Hindlimb muscle (tissue), 1 donor: Measurements from ENCODE around the gene TMEM132C. TPM values are rescaled to one million over a fixed set of nuclear protein-coding genes. Genes with fewer than 3 reads are reported as not detected.
"Not testable (repeated sequence)": the region's sequence is repeated elsewhere in the genome, so short reads cannot be mapped to it uniquely, and the experiment has no call there.

Experiments
- DNase-seq: peaks from one replicate; pipeline ENCODE4 v3.0.0-alpha.2; 2013
- polyA plus RNA-seq: library from polyadenylated mRNA; unstranded; fragments of 120-200 nt; gene quantifications from one replicate; pipeline ENCODE4 v1.2.1, GENCODE V29; 2013; ENCODE audit not compliant: insufficient read length

The TMEM132C gene
- polyA plus RNA-seq, result 2.1 TPM

DNA sequence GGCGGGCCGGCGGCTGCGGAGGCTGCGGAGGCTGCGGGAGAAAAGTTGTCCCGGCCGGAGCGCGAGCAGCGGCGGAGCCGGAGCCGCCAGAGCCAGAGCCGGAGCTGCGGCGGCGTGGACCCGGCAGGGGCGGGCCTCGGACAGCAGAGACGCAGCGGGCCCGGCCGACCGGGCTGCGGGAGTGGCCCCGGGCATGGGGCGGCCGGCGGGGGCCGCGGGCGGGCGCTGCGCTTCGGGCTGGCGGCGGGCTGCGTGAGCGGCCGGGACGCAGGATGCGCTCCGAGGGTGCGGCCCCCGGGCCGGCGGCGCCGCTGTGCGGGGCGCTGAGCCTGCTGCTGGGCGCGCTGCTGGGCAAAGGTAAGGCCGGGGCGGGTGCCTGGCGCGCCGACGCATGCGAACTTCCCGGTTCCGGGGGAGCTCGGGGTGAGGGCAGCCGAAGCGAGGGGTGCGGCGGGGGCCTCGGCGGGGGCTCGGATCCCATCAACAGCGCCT, at the start of gene TMEM132C:
Gene TMEM132C, plus strand, starts transcription at position 40 of the 492 bp plus-strand sequence. Its CDS starts 233 bp downstream, at position 273.
- no peak for DNase-seq

DNA sequence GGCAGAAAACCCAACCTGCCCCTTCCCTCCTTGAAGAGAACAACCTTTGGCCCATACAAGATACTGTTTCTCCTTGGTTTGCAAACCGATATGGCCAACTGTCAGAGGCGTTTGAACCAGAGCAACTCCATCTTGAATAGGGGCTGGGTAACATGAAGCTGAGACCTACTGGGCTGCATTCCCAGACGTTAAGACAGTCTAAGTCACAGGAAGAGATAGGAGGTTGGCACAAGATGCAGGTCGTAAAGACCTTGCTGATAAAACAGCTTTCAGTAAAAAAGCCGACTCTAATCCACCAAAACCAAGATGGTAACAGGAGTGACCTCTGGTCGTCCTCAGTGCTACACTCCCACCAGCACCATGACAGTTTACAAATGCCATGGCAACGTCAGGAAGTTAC, 42.7 kb upstream of the TMEM132C start:
- DNase-seq, result no peak

DNA sequence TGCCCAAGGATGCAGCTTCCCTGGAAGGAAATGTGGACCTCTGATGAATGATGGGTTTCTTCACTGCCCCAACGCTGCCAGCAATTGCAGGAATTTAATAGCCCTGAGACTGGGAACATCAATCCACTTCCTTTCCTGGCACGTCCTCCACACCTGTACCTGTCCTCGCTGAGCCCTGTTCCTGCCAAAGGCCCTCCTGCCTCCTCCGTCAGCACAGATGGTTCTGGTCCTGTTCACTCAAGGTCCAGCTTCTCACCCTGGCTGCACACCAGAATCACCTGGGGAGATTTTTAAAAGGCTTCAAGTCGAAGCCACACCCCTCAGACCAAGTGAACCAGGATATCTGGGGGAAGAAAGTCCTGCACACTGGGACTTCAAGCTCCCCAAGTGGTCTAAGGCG, 38.4 kb upstream of the TMEM132C start:
- no peak for DNase-seq

DNA sequence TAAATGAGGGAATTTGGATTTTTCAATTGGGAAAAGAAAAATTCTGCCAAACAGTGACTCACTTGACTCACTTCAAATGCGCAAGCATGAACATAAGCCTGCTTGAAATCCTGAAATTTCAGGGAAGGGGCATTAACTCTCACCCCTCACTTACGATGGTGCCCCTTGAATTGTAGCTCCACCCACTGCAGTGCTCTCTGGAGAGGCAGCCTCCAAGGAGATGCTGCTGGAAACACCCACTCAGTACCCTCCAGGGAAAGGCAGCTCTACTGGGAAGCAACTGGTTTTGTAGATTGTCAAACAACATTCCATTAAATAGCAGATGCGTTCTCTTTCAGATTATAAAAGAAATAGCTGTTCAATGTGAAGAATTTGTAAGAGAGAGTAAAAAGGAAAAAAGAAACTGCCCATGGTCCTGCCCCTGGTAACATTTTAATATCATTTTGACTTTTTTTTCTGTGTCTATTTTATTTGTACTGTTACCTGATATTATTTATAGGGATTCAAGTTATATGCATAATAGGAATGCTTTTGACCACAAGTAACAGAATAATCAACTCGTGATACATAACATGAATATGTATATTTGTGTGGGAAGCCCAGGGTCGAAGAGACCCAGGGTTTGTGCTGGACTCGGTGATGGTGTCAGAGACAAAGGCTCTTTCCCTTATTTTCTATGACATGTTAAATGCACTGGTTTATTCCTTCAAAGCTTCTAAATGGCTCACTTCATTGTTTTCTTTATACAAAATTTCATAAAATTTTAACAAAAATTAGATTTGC, 31.1 kb upstream of the TMEM132C start:
- no peak for DNase-seq

DNA sequence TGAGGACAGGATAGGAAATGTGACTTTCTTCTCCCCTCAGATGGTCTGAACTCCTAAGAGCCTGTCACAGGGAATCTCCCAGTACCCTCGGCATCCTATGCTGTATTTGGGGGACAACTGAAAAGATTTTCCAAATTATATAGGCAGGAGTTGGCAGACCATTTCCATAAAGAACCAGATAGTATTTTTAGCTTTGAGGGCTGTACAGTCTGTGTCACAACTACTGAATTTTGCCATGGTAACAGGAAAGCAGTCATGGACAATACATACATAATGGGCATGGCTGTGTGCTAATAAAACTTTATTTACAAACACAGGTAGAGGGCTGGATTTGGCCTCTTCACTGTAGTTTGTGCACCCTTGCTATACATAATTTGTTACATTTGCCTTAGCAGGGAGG, 30.4 kb upstream of the TMEM132C start:
- DNase-seq, result no peak

DNA sequence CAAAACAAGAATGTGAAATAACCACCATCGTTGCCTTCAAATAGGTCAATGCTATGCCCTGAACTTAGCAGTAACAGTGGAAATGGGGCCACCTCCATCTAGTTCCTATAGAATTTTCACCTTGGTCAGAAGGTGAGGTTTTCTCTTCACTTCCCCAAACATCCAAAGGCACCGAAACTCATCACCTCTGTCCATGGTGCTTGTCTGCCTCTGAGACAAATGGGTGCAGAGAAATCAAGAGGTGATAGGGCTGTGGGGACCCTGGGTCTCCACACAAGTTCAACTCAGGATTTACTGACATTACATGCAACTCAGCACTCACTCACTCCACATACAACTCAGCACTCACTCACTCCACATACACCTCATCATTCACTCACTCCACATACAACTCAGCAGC, 26.2 kb upstream of the TMEM132C start:
- no peak for DNase-seq

DNA sequence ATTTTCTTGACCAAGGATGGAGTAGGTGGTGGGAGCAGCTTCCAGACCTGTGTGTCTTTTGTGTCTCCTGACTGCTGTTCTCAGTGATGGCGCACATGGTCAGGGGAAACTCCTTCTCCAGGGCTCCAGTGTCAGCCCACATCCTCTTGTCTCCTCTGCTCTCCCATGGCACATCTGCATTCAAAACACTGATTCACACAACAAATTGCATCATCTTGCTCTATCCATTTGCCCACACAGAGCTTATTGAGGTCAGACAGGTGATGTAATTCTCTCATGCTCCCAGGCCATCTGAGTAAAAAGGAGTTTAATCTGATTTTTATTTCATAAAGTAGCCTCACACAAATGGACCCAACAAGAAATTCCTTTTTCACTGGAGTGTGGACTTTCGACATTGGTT, 21.8 kb upstream of the TMEM132C start:
- DNase-seq, result no peak

DNA sequence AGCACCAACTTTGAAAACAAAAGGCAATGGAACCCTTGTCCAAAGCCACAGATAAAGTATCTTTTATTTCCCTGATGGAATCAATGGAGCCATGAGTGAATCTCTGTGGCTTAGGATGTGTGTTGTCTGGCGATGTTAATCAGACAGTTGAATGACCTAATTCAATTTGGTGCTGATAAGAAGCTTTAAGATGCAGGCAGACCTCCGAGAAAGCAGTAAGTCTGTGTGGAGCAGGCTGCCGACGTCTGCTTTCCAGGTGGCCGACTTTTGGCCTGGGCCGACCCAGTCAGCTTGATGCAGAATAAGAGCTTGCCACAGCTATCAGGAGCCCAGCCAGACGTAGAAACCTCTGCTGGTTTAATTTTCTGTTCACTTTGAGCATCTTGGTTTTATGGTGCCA, 21.1 kb upstream of the TMEM132C start:
- DNase-seq, result no peak

DNA sequence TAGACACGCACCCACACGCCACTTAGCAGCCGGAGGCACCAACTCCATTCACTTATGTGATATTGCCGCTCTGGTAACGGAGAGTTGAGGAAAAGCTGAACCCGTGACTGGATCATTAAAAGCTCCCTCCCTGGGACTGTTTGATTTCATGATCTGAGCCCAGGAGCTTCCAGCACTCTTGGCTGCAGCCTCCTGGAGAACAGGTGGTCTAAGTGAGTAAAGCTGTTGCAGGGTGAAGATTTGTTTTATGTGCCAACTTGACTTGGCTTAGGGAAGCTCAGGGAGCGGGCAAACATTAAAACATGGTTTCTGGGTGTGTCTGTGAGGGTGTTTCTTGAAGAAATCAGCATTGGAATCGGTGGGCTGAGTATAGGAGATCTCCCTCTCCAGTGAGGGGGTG, 16.9 kb upstream of the TMEM132C start:
- DNase-seq, result no peak

DNA sequence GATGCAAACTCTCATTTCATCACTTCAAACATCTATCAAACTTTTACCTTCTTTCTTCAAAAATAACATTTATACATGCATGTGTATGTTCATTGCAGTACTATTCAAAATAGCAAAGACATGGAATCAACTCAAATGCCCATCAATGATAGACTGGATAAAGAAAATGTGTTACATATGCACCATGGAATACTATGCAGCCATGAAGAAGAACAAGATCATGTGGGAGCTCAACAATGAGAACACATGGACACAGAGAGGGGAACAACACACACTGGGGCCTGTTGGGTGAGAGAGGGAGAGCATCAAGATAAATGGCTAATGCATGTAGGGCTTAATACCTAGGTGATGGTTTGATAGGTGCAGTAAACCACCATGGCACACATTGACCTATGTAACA, 13.1 kb upstream of the TMEM132C start:
- DNase-seq, result not testable (repeated sequence)

DNA sequence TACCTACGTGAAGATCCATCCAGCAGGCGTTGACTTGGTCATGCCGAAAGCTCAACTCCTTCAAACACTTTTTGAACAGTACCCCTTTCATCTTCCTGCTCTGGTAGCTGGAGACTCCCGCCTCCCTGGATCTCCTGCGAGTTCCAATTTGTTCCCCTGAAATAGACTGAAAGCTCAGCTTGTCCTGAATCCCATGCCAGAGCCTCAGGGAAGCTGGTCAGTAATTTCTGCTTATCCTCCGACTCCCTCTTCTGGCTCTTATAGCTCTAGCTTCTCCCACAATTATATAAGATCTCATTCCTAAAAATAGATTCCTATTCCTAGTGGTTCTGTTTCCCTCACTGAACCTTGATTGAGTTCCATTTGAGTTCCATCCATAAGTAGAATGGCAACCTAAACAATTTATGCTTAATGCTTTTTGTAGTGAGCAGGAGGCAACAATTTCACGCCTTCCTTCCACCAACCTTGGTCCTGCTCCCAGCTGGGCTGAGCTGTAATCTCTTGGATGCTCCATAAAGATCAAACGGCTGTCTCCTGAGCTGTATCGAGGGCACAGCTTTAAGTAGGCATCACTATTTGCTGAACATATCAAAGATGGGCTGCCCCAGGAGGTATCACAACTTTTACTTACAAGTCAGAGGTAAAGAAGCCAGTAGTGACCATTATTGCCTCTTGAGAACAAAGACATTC, 8.0 kb upstream of the TMEM132C start:
- DNase-seq, result no peak

DNA sequence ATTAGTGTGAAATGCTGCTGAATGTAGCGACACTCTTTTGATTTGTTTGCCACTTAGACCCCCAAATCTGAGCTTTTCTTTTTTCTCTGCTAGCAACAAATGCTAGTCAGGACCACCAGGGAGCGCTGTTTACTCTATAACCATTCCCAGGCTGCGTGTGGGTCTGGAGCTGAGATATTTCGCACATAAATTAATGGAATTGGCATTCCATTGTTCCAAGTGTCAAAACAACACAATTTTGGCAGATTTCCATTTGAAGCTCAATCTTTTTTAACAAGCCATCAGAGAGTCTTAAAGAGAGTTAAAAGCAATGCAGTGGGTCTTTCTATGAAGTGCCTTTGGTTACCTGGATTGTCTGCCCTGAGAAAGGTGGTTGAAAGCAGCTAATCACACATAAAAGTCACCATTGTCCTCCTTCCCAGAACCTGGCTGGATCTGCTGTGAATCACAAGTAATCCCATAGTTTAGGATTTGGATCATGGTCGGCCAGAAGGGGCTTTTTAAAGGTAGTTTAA, 7.4 kb upstream of the TMEM132C start:
- DNase-seq, result no peak

DNA sequence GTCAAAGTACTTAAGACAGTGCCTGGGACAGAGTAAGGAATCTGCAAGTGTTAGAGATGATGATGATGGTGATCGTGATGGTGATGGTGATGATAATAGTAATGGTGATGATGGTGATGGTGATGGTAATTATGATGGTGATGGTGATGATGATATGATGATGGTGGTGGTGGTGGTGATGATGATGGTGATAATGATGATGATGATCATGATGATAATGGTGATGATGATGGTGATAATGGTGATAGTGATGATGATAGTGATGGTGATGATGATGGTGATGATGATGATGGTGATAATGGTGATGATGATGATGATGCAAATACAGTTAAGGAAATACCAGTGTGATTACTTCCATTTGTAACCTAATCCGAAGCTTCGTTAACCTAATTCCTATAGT, 5.2 kb upstream of the TMEM132C start:
- no peak for DNase-seq

DNA sequence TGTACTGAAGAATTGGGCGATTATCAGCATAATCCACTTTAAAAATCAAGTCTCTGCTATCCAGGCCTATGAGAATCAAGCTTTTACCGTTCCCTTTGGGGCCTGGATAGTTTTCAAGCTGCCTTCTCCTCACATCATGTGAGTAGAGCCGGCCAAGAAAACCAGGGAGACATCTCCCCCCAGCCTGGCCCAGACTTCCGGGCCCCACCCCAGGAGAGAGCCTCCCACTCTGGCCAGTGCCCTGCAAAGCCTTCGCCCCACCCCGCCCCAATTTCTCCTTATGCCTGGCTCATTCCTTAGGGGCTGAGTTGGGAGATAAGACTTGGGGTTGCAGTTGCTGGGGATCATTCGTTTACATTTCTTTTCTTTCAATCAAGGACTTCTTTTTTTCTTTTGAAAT, 1.4 kb upstream of the TMEM132C start:
- DNase-seq, result no peak

DNA sequence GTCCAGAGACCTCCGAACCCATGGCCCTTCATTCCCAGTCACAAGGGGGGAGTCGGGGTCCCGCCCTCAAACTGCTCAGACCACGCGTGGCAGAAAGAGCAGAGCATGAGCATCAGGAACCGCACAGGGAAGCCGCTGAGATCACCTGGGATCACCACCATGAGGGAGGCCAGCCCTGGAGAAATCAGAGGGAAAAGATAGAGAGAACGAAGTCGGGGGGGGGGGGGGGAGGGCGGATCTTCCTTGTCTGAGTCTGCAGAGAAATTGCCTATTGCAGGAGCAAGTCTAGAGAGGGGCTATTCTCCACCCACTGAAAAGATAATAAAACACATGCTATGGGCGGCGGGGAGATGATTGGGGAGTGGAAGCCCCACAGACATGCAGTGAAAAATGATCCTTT, 884 bp upstream of the TMEM132C start:
- DNase-seq, result no peak

DNA sequence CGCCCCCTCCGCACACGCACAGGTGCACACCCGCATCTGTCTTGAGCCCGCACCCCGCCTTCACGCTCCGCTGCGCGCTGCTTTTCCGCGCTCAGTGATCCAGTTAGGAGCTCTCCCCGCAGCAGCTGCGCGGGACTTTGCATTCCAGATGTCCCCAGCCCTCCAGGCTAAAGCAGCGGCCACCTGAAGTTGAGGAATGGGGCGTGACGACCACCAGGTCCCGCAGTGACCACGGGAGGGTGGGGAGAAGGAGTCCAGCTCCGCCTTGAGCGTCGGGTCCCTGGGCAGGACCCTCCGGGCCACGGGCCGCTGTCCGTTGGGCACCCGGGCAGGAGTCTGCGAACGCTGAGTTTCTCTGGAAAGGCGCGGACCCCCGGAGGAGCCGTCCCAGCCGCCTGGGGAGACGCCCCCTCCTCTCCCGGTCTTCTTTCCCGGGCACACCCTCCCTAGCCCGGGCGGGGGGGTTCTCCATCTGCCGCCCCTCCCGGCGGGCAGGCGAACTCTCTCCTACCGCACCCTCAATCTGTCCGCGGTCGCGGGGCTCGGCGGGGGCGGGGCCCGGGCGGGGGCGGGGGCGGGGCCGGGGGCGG, 334 bp upstream of the TMEM132C start:
- DNase-seq, result no peak

DNA sequence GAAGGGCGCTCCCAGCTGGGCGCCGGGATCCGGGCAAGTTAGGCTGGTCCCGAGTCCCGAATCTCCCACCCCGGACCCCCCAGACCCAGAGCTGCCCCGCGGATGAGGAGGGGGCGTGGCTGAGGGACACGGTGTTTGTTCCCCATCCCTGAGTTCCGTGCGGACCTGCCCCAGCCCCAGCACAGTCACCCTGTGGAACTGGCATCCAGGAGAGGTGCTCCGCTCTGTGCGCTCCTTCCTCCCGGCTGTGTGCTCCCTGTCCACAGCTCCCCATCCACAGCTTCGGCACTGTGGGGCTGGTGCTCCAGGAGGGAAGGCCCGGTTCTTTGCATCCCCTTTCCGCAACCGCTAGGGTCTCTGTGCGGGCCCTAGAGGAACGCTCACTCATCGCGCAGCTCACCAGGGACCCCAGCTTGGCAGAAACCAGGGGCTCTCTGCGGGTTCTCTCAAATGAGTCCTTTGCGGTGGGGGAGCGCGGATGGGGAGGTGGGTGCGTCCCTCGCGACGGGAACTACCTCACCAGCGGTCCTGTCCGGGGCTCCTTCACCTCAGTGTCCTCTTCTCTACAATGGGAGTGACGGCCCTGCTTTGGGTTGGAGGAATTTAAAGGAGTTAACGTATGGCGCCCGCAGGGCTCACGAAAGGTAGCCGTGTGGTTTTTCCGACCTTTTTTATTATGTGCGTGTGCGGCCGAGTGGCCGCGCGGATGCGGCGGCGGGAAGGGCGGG, 845 bp downstream of the TMEM132C start:
- no peak for DNase-seq

DNA sequence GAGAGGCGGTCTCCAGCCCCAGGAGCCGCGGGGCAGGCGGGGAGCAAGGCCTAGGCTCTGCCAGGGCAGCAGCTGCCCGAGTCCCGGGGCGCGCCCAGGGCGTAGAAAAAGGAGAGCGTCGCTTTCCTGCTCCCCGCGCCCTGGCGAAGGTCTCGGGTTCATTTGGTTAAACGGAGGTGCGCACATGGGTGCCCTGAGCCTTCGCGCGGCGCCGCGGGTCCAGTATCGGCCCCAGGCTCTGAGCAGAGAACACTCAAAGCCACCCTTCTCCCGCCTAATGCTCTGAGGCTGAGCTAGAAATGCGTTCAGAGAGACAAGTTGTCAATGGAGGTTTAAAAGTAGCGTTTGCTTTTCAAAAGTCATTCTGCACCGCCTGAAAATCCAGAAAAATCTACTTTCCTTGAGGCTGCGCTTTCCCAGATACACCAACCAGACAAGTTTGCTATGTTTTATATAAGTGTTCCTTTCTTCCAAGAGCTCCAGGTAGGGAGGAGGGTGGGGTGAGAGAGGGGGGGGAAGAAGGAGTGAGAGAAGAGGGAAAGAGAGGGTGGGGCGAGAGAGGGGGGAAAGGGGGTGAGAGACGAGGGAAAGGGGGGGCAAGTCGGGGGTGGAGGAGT, 1.5 kb downstream of the TMEM132C start:
- no peak for DNase-seq

DNA sequence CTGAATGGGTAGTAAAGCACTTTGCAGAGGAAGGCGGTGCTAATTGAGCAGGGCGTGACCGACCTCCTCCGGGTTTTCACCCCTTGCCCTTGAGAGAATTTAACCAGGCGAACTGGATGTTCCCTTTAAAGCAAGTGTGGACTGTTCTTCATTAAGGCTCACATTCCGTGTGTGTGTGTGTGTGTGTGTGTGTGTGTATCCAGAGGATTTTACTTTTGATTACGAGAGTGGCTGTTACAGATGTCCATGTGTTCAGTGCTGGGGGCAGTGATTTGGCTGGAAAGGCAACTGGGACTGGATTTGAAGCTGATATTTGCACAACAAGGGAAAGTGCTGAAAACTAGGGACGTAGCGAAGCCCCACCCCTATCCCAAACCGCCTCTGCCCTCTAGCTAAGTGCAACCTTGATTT, 2.2 kb downstream of the TMEM132C start:
- DNase-seq, result no peak

DNA sequence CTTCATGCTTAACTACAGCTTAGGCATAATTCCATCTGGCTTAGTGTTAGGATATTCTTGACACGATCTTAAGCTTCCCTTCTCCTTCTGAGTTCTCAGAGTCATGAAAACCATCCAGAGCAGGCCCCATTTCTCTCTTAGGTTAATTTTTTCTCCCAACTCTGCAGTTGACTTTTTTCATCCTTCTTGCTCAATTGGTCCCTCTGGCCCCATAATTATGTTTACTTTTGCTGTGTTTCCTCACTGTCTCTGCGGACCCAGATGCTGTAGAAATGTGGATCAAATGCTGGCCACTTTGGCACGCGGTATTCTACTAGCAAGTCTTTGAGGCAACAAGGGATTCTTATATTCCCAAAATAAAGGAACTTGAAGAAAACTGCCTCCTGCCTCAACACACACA, 9.5 kb downstream of the TMEM132C start:
- no peak for DNase-seq

DNA sequence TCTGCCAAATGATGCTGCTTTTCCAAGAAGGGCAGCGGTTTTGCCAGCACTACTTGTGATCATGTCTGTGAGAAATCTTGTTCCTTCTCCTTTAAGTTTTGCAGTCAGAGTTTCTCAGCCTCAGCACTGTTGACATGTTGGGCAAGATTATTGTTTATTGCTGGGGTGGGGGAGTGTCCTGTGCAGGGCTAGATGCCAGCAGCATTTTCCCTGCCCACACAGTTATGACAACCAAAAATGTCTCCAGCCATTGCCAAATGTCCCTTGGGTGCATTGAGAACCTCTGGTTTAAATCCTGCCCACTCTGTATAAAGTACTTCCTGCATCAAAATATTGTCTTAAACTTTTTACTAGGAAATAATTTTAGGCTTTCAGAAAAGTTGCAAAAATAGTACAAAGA, 20.0 kb downstream of the TMEM132C start:
- no peak for DNase-seq

DNA sequence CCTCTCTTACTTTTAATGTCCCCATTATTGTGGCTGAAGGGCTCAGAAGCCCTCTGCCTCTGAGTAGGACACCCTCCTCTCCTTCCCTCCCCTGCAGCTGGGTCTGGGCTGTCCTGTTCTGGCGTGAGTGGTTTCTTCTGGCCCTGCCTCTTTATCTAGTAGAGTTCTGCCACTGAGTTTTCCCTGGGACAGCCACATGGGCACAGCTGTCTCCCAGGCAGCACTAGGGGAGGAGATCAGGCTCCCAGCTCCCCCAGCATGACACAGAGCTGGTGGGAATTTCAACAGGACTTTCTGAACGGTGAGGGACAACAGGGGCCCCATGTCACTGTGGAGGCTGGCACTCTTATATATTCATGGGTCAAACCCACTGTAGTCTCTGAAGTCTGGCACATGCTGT, 21.4 kb downstream of the TMEM132C start:
- no peak for DNase-seq
